ENCODE measurements around the gene POLR2C.

Gene POLR2C

DNA sequence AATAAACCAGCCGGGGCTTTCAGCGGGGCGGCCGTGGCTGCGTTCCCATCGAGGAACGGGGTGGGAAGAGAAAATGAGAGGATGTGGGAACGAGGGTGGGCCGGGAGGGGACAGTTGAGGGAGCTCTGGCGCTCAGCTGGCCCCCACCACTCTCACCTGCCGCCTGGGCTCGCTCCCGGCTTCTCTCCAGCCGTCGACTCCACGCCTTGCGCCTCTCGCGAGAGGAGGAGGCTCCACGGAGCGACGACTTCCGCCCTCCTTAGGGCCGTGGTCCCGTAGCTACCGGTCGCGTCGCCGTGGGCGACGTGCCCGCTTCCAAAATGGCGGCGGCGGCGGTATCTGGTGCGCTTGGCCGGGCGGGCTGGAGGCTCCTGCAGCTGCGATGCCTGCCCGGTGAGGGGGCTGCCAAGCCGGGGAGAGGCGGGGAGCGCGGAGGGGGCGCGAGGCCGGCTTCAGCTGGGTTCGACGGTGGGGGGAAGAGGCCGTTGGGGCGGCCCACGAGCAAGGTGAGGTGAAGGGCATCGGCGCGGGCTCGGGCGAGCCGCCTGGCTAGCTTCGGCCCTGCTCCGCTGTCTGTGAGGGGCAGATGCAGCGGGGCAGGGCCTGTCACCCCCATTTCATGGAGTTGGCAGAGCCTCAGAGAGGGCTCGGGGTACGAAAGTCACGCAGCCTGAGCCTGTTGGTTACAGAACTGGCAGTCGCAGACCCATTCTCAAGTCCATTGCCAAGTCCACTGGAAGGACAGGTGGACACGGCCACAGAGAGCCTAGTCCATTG lies 15.1 kb upstream of the POLR2C start, which contains the start of the genes CIAPIN1 and COQ9:
Gene CIAPIN1, minus strand, starts transcription at position 200 of the 777 bp plus-strand sequence. CDS start 6,457 bp downstream, outside the sequence.
Gene COQ9, plus strand, starts transcription at position 294 of the 777 bp plus-strand sequence. Its CDS starts 27 bp downstream, at position 321.
- peak; percentile 78 for DNase-seq (ENCODE audit: low read depth, low spot score)

GRCh38 chr16:57452021-57452420 lies 10.5 kb upstream of the POLR2C start:
- no peak for DNase-seq (ENCODE audit: low read depth, low spot score)

GRCh38 chr16:57462978-57463362 lies 491 bp downstream of the POLR2C start:
- no peak for DNase-seq (ENCODE audit: low read depth, low spot score)

GRCh38 chr16:57464523-57464922 lies 2.0 kb downstream of the POLR2C start:
- DNase-seq (ENCODE audit: low read depth, low spot score) = no peak

- DNase-seq (ENCODE audit: low read depth, low spot score) = no peak
These were observed 5.9 kb downstream of the POLR2C start for GRCh38 chr16:57468346-57468745.

- DNase-seq (ENCODE audit: low read depth, low spot score) = no peak
These were observed 6.6 kb downstream of the POLR2C start for GRCh38 chr16:57469046-57469445.

DNA sequence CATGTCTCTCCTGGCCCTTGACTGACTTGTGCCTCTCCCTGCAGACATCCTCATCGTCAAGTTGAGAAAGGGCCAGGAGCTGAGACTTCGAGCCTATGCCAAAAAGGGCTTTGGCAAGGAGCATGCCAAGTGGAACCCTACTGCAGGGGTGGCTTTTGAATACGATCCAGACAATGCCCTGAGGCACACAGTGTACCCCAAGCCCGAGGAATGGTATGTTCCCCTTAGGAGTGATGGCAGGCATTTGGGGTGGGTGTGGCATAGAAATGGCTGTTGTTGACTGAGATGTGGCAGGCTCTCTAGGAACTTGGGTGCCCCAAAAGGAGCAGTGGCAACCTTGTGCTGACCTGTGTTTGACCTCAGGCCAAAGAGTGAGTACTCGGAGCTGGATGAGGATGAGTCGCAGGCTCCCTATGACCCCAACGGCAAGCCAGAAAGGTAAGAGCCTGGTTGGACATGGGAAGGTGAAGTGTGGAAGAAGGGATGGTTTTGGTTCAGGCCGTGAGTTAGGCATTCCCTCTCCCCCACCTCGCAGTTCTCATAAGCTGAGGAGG lies 7.5 kb downstream of the POLR2C start:
- DNase-seq (ENCODE audit: low read depth, low spot score) = no peak

DNA sequence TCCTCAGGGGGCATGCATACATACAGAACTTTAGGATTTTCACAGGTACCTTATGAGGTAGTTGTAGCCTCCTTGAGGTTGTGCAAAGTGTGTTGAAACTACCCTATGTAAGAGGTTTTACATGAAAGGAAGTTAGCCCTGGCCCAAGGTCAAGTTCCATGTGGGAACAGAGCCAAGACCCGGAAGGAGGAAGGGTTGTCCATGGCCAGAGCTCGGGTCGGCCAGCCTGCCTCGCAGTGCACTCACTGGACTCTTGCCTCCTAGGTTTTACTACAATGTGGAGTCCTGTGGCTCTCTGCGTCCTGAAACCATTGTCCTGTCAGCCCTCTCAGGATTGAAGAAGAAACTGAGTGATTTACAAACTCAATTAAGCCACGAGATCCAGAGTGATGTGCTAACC lies 8.2 kb downstream of the POLR2C start:
- no peak for DNase-seq (ENCODE audit: low read depth, low spot score)

DNA sequence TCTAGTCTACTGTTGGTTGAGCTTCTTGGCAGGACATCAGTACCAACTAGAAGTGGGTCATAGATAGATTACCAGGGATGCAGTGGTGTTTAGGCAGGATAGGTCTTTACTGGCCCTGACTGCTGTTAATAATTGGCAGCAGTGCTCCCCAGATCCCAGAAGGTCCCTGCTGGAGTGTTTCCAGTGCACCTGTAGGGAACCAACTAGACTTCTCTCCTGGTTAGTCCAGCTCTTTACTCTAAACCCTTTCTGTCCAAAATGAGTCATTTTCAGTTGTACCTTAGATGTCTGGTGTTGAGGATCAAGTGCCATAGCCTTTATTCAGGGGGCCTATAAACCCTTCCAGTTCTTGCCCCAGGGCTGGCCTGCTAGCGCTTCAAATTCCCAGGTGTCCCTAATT lies 8.7 kb downstream of the POLR2C start:
- no peak for DNase-seq (ENCODE audit: low read depth, low spot score)

DNA sequence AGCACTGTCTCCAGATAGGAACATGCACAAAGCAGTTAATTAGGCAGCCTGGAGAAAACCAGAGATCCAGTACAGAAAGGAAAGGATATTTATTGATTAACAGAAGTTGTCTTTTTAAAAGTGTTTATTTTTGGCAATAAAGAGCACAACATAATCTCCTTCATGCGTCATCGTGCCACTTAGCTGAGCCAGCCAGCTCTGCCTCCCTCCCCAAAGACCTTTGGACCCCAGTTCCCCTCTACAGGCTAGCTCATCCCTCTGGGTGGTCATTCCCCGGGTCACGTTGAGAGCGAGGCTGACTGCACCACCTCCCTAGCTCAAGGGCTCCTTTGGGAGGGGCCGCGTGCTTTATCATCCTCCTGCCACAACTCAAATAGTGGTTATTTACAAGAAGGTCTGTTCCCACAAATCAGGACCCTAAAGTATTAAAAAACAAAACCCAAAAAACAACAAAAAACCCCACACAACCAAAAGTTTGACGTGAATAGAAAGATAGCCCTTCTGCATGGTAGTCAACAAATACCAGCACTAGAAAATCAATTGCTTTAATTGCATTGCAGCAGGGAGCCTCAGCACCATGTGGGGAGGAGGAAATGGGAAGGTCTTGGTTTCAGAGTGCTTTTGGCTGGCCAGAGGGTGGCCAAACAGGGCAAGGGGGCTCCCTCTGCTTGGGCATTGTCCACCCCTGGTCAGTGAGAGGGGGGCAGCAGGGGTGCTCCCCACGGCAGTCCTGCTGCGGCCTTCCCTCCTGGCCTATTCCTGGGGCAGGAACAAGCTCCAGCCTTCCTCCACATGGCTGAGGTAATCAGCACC lies 9.6 kb downstream of the POLR2C start:
- DNase-seq (ENCODE audit: low read depth, low spot score) = no peak

- no peak for DNase-seq (ENCODE audit: low read depth, low spot score)
These were observed 10.2 kb downstream of the POLR2C start for GRCh38 chr16:57472665-57473060.

- DNase-seq (ENCODE audit: low read depth, low spot score) = no peak
These were observed 10.8 kb downstream of the POLR2C start for GRCh38 chr16:57473176-57473840.

GRCh38 chr16:57473906-57474305 lies 11.4 kb downstream of the POLR2C start:
- no peak for DNase-seq (ENCODE audit: low read depth, low spot score)

- no peak for DNase-seq (ENCODE audit: low read depth, low spot score)
These were observed 12.5 kb downstream of the POLR2C start for GRCh38 chr16:57474671-57475661.

DNA sequence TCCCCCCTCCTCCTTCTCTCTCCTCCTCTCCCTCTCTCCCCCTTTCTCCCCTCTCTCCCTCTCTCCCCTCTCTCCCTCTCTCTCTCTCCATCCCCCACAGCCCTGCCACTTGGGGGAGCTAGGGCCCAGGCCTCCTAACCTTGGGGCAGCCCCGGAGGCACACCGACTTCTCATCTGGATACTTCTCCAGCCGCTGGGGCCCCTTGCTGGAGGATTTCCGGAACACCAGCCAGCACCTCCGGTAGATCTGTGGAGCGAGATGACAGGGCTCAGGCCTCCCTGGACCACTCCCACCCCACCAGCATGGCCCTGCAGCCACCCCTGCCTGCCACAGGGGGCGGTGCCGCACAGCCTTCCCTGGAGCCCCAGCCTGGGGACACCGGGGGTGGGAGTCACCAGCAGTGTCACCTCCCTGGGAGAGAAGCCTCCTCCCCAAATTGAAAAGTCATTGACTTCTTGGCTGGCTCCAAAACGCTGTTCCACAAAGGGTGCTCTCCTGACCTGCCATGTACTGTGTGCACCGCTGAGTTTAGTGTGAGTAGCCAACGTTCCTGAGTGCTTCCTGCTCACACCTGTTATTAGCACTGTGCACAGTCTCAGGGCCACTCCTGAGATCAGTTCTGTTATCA lies 13.3 kb downstream of the POLR2C start:
- no peak for DNase-seq (ENCODE audit: low read depth, low spot score)

DNA sequence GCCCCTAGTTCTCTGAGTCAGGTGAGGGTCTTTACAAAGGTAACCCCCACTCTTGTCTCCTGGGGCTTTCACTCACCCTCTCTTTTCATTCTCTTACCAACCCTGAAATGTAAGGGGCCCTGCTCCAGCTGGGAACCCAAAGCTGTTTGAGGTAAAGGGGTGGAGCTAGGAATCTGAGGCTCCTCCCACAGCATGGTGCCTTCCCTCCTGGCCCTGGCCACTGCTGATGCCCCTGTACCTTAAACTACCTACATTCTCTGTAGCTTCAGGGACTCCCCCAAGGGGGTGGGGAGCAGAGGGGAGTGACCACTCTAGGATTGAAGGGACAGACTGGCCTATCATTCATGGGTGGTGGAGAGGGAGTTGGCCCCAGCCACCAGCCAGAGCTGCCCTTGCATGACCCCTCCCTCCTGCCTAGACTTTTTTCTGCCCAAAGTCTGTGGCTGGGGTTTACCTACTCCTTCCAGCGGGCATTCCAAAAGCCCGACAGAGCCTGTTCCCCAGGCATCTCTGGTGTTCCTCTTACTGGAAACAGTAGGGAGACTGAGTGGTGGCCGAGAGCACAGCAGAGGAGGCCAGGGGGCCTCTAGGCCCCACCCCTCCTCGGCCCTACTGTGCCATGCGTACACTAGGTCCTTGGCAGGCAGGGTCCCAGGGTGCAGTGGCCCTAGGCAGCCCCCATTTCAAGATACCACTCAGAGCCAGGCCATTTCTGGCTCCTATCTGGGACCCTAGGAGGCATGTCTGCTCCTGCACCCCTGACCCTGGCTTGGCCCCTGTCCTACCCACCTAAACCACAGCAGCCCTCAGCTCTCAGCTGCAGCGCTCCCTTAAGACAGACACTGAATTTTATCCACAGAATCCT lies 14.3 kb downstream of the POLR2C start:
- no peak for DNase-seq (ENCODE audit: low read depth, low spot score)

GRCh38 chr16:57477531-57478202 lies 15.2 kb downstream of the POLR2C start:
- no peak for DNase-seq (ENCODE audit: low read depth, low spot score)

DNA sequence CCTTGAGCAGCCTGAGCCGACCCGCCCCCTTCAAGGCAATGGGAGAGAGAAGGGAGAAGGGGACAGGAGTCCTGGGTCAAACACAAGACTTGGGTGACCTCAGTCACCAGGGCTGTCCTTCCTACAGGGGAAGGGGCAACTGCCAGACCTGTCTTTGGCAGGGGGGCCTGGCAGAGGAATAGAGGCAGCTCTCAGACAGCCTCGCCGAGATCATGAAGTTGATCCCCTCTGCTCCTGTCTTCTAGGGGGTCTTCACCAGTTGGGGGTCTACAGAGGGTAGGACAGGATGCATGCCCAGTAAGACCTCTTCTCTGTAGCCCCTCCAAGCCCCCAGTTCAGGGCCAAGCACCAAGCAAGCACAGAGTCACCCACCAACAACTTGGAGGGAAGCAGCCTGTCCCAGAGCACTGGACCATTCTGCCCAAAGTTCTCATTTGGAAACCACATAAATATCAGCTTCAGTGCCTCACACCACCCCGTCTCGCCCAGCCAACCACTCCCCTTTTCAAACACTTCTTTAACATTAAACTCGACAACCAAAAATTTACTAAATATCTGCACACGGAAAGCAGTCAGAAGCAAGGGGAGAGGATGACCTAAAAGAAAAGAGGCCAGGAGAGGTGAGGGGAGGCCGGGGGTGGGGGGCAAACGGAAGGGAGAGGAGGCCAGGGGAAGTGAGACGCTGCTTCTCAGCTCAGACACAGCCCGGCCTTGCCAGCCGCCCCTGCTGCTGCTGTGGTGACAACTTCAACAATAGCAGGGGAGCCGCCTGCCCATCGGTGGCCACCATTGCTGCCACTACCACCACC lies 16.1 kb downstream of the POLR2C start:
- no peak for DNase-seq (ENCODE audit: low read depth, low spot score)
